Measurements from ENCODE around the gene RRP15.

Gene RRP15

GRCh38 chr1:218339267-218339831 lies 54.3 kb downstream of the RRP15 start:
- no peak for DNase-seq (ENCODE audit: low read depth in 4 of 4, low spot score in 1 of 4)

GRCh38 chr1:218341325-218341724 lies 56.2 kb downstream of the RRP15 start:
- DNase-seq (ENCODE audit: low read depth in 4 of 4, low spot score in 1 of 4) = no peak

- no peak for DNase-seq (ENCODE audit: low read depth in 4 of 4, low spot score in 1 of 4)
Measured at GRCh38 chr1:218342091-218342490, 57.0 kb downstream of the RRP15 start.

DNA sequence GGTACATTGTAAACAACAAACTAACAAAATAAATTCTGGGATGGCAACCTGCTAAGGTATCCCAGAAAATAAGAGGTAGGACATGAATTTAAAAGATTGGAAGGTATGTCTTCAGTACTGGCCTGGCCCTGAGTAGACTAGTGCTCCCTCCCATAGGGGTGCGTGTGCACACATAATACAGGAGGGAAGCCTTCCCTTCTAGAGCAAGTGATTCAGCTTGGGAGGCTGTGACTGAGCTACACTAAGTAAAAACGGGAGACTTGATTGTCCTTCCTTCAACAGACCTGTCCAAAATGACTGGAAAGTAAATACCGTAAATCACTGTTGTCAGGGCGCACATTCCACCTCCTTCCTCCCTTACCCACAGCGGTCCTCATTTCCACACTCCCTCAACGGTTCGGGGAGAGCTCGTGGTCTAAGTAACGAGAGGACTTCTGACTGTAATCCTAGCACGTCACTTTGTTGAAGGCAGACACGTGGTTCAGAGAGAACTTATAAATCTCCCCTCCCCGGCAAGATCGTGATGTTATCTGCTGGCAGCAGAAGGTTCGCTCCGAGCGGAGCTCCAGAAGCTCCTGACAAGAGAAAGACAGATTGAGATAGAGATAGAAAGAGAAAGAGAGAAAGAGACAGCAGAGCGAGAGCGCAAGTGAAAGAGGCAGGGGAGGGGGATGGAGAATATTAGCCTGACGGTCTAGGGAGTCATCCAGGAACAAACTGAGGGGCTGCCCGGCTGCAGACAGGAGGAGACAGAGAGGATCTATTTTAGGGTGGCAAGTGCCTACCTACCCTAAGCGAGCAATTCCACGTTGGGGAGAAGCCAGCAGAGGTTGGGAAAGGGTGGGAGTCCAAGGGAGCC lies 60.0 kb downstream of the RRP15 start, which contains the start of gene TGFB2:
TGFB2 (plus strand) TSS at position 523 of the 859 bp plus-strand sequence. CDS start 1,366 bp downstream, outside the sequence.
- no peak for DNase-seq (ENCODE audit: low read depth in 4 of 4, low spot score in 1 of 4)

GRCh38 chr1:218345673-218346390 lies 60.7 kb downstream of the RRP15 start:
- DNase-seq (ENCODE audit: low read depth in 4 of 4, low spot score in 1 of 4) = no peak

GRCh38 chr1:218346391-218347204 lies 61.5 kb downstream of the RRP15 start:
- no peak for DNase-seq (ENCODE audit: low read depth in 4 of 4, low spot score in 1 of 4)

- no peak for DNase-seq (ENCODE audit: low read depth in 4 of 4, low spot score in 1 of 4)
Measured at GRCh38 chr1:218347336-218347722, 62.2 kb downstream of the RRP15 start.

DNA sequence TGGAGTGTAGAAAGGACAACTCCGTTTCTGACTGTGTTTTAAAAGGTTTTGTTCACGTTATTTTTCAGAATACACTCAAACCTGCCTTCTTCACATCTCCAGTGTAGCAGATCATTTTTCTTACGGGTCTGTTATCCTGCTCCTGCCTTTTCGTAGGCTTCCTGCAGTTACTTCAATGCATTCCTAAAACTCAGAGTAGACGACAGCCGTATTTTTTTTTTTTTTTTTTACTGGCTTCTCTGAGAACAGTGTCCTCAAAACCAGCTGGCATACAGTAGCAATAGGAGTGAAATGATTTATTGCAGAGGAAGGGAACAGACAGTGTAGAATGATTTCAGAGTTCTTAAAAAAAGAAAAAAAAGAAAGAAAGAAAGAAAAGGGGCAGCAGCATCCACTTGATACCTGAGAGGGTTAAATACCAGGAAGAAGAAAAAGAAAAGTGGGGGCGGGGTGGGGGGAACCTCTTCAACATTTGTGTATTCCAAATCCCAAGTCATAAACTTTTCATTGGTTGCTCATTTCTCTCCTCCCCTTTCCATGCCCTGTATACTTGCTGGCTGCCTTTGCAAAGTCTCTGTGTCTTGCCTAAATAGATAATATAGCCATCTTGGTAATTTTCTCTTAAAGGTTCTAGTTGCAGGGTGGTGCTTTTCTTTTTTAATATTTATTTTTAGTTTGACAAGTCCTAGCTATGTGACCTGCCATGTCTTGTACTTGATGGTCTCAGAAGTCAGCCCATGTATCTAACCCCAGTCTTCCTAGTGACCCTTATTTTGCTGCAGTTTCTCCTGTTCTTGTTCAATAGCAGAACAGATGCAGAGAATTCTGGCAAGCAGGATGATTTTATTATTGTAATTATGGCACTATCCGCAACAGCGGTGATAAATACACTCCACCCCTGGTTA lies 62.9 kb downstream of the RRP15 start:
- no peak for DNase-seq (ENCODE audit: low read depth in 4 of 4, low spot score in 1 of 4)

- no peak for DNase-seq (ENCODE audit: low read depth in 4 of 4, low spot score in 1 of 4)
Measured at GRCh38 chr1:218348628-218349071, 63.6 kb downstream of the RRP15 start.

- DNase-seq (ENCODE audit: low read depth in 4 of 4, low spot score in 1 of 4) = no peak
Measured at GRCh38 chr1:218349348-218350034, 64.4 kb downstream of the RRP15 start.

DNA sequence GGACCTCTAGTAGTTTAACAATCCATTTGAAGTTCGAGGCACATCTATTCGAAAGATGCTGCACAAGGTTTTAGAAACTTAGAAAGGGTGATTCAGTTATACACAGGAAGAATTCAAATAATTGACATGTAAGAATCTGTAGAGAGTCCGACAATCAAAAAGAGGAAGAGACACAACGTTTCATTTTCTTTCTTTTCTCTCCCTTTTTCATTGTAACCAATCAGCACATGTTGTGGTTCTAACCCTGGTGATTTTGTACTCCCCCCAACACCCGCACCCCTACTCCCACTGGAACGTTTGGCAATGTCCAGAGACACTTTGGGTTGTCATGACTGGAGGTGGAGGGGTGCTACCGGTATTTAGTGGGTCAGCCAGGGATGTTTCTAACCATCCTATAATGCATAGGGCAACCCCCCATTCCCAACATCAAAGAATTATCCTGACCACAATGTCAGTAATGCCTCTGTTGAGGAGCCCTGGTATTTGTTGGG lies 65.0 kb downstream of the RRP15 start:
- no peak for DNase-seq (ENCODE audit: low read depth in 4 of 4, low spot score in 1 of 4)

DNA sequence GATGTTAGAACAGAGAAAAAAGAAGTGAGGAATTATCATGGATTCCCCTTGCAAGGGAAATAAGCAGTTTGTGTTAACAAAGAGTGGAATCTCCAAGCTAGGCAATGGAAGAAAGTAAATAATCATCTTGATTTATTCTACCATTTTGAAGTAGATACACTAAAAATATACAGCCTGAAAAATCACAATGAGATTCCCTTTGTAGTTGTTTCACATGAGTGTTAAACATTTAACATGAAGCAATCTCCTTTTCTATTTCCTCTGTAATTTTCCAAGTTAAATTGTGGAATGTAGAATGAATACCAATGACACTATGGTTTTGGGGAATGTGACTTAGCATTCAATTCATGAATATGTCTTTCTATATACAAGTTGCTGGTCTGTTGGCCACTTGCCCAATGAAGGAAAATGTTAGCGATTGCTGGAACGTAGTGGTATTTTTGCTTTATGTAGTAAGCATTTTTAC lies 65.7 kb downstream of the RRP15 start:
- DNase-seq (ENCODE audit: low read depth in 4 of 4, low spot score in 1 of 4) = no peak

- no peak for DNase-seq (ENCODE audit: low read depth in 4 of 4, low spot score in 1 of 4)
Measured at GRCh38 chr1:218351391-218352074, 66.4 kb downstream of the RRP15 start.

DNA sequence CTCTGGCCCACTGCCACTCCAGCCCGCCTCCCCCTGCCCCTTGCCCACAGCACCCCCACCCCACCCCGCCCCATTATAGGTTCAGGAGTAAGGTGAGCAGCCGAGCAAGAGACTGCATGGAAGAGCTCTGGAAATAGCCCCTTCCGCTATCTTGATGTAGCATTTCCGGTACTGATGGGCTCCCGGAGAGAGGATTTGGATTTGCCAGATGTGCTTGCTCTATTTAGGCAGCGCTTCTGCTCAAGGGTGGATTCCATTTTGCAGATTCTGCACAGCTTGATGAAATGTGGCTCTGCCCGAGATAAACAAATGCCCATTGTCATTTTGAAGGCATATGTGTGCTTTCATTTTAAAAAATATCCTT lies 67.0 kb downstream of the RRP15 start:
- DNase-seq (ENCODE audit: low read depth in 4 of 4, low spot score in 1 of 4) = no peak

DNA sequence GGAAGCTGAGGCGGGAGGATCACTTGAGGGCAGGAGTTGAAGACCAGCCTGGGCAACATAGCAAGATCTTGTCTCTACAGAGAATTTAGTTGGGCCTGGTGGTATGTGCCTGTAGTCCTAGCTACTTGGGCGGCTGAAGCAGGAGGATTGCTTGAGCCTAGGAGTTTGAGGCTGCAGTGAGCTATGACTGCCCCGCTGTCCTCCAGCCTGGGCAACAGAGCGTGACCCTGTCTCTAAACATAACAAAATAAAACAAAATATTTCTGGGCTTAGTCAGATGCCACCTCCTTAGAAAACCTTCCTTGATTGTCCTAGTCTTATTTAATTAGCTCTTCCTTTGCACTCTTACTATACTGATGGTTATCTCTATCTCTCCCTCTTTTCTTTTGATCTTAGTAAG lies 68.6 kb downstream of the RRP15 start:
- no peak for DNase-seq (ENCODE audit: low read depth in 4 of 4, low spot score in 1 of 4)

DNA sequence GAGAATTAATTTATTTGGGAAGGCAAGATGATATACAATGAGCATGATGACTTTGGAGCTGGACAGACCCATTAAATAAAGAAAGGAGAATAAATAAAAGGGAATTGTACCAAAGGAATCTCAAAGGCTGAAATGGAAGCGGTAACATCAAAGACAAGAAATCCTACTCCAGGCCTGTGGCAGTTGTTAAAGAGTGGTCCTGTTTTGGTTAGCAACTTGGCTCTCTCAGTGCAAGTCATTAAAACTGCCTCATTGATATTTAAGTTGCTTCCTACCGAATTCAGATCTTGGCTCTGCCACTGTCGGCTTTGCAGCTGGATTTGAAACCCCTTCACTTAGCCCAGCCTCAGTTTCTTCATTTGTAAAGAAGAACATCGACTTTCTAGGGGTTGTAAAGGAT lies 70.2 kb downstream of the RRP15 start:
- no peak for DNase-seq (ENCODE audit: low read depth in 4 of 4, low spot score in 1 of 4)

DNA sequence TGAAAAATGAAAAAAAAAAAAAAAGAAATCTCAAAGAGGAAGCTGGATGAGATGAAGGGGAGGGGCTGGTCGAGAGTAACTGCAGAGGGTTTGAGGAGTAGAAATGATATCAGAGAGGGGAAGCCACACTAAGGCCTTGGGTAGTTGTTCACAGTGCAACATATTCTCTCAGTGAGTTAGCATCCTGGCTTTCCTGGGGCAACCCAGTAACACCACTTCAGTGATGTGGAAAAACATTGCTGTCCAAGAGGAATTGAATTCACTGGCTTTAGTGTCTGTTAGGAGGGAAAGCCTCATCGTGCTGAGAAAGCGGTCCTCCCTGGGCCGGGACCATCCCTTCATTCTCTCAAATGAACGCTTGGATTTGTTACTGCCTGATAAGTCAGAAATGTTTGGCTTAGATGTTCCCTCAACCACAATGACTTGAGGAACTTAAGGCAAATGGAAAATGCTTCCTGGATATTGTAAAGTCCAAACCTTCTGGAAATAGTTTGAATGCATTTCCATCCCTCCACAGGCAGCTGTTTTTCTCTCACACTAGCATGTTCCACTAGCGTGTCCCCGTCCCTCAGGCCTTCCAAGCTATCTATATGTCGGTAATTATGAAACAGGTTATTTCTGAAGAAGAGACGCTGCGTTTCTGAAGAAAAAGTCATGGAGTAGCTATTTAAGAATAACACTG lies 72.3 kb downstream of the RRP15 start:
- DNase-seq (ENCODE audit: low read depth in 4 of 4, low spot score in 1 of 4) = no peak

DNA sequence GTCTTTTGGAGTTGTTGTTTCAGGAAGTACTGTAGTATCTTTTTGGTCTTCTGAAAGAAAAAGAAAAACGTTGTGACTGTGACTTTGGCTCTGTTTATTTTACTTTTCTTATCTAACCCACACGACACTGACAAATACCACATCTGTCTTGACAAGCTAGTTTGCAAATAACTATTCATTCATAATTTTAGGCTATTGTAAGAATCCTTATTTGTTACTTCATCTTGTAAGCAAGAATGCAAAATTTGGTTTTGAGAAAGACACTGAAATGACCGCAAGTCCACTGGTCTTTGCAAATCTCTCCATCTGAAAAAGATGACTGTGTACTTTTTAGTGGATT lies 72.8 kb downstream of the RRP15 start:
- DNase-seq (ENCODE audit: low read depth in 4 of 4, low spot score in 1 of 4) = no peak
